Lower leg skin (tissue), 4 donors: ENCODE measurements around the gene GRIA2. TPM values are rescaled to one million over a fixed set of nuclear protein-coding genes. Genes with fewer than 3 reads are reported as not detected.
"Not testable (repeated sequence)": the region's sequence is repeated elsewhere in the genome, so short reads cannot be mapped to it uniquely, and the experiment has no call there.

Source experiments
- DNase-seq, 2 donors: peaks; one replicate each; pipeline ENCODE4 v3.0.0-alpha.2; 2019; ENCODE audit warnings: low spot score in 2 of 2
- H3K4me3 ChIP-seq: fragments of 200-600 bp; sonication (generic); 2 replicates; pipeline ENCODE4 v1.5.1; 2017; ENCODE audit warnings: mild to moderate bottlenecking, low read depth; ENCODE audit not compliant: poor library complexity, severe bottlenecking
- CTCF ChIP-seq, 3 donors: fragments of 450-650 bp; IDR thresholded peaks; one replicate each; pipeline ENCODE4 v1.5.1; 2016; ENCODE audit warnings: antibody characterized with exemption in 3 of 3, mild to moderate bottlenecking in 3 of 3, moderate library complexity in 2 of 3
- POLR2A ChIP-seq, 2 donors: fragments of 450-650 bp; IDR thresholded peaks; one replicate each; pipeline ENCODE4 v1.6.1; 2016 to 2017; ENCODE audit warnings: antibody characterized with exemption in 2 of 2, mild to moderate bottlenecking in 1 of 2, moderate library complexity in 1 of 2
- WGBS, 2 donors: methylation state at CpG; one replicate each; pipeline ENCODE4 v1.1.5; 2018; 5-methylcytosine and 5-hydroxymethylcytosine counted together
- intact Hi-C: fragments of 100-400 bp; cut with DNase I; formaldehyde crosslinking; loops from one replicate; pipeline ENCODE4 v1.15.0; 2023; ENCODE audit warnings: low total_unique reads
- total RNA-seq, 4 donors: library from RNA; depleted of rRNA; stranded (reverse); fragments of >200 nt; gene quantifications; one replicate each; pipeline ENCODE4 v1.1.0, GENCODE V29; 2016

GRIA2 gene
- total RNA-seq: 1 to 10 TPM in 3 of 4 donors, under 1 TPM in 1; 0.30 to 3.9 (median 2.5) TPM

- intact Hi-C loops: no loop called here
- peak in 1 of 2 donors; percentile 86 for DNase-seq
- H3K4me3 ChIP-seq: no peak within 1 kb of the TSS
- 6 to 7% methylated on average over 55 to 56 of the region's 57 CpGs for WGBS, 2 donors
- TF ChIP-seq POLR2A (IDR thresholded peaks at IDR 0.05): no peak
- TF ChIP-seq CTCF (IDR thresholded peaks at IDR 0.05): no peak
These were observed at the start of gene GRIA2 for GRCh38 chr4:157220371-157220881. Gene GRIA2, plus strand, starts transcription at chr4:157220728. Its CDS starts 315 bp downstream, at chr4:157221043.

GRCh38 chr4:157172011-157172410 lies 48.5 kb upstream of the GRIA2 start:
- intact Hi-C loops: no loop called here
- TF ChIP-seq CTCF (IDR thresholded peaks at IDR 0.05) (no peak), POLR2A (IDR thresholded peaks at IDR 0.05) (no peak)
- WGBS, 2 donors: 29 to 30% methylated on average over 3 of the region's 3 CpGs
- no peak overlapping the region for H3K4me3 ChIP-seq
- no peak for DNase-seq

DNA sequence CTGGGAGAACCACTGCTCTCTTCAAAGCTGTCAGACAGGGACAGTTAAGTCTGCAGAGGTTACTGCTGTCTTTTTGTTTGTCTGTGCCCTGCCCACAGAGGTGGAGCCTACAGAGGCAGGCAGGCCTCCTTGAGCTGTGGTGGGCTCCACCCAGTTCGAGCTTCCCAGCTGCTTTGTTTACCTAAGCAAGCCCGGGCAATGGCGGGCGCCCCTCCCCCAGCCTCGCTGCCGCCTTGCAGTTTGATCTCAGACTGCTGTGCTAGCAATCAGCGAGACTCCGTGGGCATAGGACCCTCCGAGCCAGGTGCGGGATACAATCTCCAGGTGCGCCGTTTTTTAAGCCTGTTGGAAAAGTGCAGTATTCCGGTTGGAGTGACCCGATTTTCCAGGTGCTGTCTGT lies 40.3 kb upstream of the GRIA2 start:
- DNase-seq, intact Hi-C loops, H3K4me3 ChIP-seq: not testable (repeated sequence)
- 88 to 93% methylated on average over 14 of the region's 14 CpGs for WGBS, 2 donors

GRCh38 chr4:157184300-157184699 lies 36.2 kb upstream of the GRIA2 start:
- TF ChIP-seq CTCF (IDR thresholded peaks at IDR 0.05): no peak
- TF ChIP-seq POLR2A (IDR thresholded peaks at IDR 0.05): no peak
- WGBS, 2 donors: 87 to 98% methylated on average over 1 of the region's 1 CpG
- no peak for DNase-seq
- intact Hi-C loops: no loop called here
- no peak overlapping the region for H3K4me3 ChIP-seq

DNA sequence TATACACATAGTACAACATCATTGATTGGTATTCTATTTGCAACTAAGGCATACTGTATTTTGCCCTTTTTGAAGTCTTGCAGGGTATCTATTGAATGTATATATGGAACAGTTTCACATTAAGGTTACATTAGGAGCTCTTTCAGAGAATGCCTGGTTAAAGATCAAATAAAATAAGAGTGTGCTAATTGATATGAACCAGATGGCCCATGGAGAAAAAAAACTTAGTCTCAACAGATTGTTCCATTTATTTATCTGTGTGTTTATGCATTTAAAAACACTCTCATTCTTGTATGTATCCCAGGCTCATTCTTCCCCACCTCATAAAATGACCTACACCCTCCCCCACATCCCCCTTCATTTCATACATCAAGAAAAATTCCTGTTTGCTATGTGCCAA lies 35.2 kb upstream of the GRIA2 start:
- no peak for TF ChIP-seq CTCF (IDR thresholded peaks at IDR 0.05)
- TF ChIP-seq POLR2A (IDR thresholded peaks at IDR 0.05): no peak
- intact Hi-C loops: no loop called here
- no peak overlapping the region for H3K4me3 ChIP-seq
- no peak for DNase-seq

- no peak overlapping the region for H3K4me3 ChIP-seq
- 65 to 66% methylated on average over 2 of the region's 2 CpGs for WGBS, 2 donors
- no peak for DNase-seq
- intact Hi-C loops: no loop called here
- TF ChIP-seq POLR2A (IDR thresholded peaks at IDR 0.05) (no peak), CTCF (IDR thresholded peaks at IDR 0.05) (no peak)
These were observed 25.2 kb upstream of the GRIA2 start for GRCh38 chr4:157195374-157195773.
